ENCODE results near the gene NEU1.
A peak's percentile ranks its signal among the peaks of the same experiment; 100 is the strongest.

DNA sequence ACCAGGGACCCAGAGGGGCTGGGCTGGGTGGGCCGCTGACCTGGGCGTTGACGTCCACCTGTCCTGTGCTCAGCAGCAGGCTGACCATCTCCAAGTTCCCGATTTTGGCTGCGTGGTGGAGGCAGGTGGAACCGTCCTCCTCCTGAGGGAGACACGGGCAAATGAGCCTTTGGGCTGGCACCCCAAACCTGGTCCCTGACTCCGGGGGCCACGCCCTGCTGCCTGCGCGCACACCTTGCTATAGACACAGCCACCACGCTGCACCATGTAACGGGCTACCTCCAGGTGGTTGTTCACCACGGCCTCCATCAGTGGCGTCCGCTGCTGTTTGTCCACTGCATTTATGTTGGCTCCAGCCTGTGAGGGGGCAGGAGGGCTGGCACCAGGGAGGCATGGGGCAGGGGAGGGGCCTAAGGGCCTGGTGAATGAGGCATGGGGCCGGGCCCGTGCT is 23.9 kb upstream of the NEU1 start:
- TF ChIP-seq, protein P1, sequence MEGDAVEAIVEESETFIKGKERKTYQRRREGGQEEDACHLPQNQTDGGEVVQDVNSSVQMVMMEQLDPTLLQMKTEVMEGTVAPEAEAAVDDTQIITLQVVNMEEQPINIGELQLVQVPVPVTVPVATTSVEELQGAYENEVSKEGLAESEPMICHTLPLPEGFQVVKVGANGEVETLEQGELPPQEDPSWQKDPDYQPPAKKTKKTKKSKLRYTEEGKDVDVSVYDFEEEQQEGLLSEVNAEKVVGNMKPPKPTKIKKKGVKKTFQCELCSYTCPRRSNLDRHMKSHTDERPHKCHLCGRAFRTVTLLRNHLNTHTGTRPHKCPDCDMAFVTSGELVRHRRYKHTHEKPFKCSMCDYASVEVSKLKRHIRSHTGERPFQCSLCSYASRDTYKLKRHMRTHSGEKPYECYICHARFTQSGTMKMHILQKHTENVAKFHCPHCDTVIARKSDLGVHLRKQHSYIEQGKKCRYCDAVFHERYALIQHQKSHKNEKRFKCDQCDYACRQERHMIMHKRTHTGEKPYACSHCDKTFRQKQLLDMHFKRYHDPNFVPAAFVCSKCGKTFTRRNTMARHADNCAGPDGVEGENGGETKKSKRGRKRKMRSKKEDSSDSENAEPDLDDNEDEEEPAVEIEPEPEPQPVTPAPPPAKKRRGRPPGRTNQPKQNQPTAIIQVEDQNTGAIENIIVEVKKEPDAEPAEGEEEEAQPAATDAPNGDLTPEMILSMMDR (IDR thresholded peaks at IDR 0.05 in 8 of 11, conservative IDR thresholded peaks at IDR 0.05 in 3 of 11): no peak
- TF ChIP-seq POLR2AphosphoS5 (IDR thresholded peaks at IDR 0.05) (peak in 2 of 3 donors; percentile 22 to 43), POLR2A (IDR thresholded peaks at IDR 0.05) (no peak)

All from spleen (tissue), 7 donors.